HuH-7.5 (cell line): Measurements from ENCODE around the gene RTN4RL1.
A peak's percentile ranks its signal among the peaks of the same experiment; 100 is the strongest.
"Not testable (repeated sequence)": the region's sequence is repeated elsewhere in the genome, so short reads cannot be mapped to it uniquely, and the experiment has no call there.

Experiments
- DNase-seq: peaks from one replicate; pipeline ENCODE4 v3.0.0; 2011; ENCODE audit warnings: low spot score

The RTN4RL1 gene

DNA sequence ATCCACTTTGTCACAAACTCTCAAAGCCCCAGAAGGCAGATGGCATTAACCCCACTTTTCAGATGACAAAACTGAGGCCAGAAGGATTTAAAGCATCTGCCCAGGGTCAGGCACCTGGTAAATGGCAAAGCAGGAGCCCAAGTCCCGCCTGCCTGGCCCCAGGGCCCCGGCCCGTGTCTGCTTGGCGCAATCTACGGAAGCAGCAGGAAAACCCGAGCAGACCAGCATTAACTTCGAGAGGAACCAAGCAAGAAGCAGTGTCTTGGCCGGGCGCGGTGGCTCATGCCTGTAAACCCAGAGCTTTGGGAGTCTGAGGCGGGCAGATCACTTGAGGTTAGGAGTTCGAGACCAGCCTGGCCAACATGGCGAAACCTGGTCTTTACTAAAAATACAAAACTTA lies 21.6 kb downstream of the RTN4RL1 start:
- no peak for DNase-seq

DNA sequence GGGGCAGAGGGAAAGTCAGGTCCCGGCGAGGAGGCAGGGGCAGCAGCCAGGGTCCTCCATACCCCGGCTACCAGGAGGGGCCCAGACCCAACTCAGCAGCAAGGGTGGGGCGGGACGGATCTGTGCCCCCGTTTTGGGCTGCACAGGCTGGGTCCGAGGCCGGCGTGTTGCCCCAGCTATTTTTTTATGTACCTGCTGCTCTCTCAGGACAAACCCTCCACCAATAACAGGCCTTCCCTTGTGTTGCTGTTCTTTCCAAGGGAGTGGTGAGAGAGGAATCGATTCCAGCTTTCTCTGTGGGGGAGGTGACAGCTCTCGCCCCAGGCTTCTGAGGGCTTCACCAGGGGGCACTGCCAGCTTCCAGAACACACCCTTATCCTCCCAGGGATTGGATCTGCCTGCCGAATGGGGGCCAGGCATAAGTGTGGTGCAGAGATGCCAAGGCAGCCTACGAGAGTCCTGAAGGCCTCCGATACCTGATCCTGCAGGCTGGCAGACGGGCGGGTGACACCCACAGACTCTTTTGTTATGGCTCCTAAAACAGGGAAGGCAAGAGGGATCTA lies 22.3 kb downstream of the RTN4RL1 start:
- DNase-seq = no peak

GRCh38 chr17:1999557-2000251 lies 25.4 kb downstream of the RTN4RL1 start:
- DNase-seq = peak; percentile 66

GRCh38 chr17:1997927-1998742 lies 27.0 kb downstream of the RTN4RL1 start:
- DNase-seq = peak; percentile 83

DNA sequence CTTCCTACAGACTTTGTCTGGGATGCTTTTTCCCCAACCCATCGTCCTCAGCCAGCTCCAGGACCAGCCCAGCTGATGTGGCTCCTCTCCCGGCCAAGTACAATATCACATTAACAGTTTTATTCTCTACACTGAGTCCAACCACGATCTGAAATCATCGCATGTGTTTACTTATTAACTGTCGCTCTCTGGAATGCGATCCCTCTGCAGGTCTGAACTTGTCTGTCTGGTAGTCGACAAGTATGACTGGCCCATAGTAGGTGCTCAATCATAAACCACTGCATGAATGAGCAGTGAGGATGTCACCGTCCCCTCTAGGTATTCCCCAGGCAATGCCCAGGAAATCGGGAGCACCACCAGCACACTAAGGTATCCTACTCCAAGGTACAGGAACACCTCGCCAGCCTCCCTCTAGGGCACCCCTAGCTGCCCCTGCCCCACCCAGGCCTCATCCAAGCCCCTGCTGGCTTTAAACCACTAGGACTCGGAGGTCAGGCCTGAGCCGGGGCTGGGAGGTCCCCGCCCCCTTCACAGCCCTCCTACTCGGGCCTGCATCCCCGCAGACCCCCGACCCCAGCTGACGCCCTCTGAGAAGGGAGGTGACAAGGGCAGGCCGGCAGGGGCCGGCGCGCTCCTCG lies 27.7 kb downstream of the RTN4RL1 start:
- DNase-seq = no peak

- DNase-seq = no peak
Measured at GRCh38 chr17:1996800-1997288, 28.3 kb downstream of the RTN4RL1 start.

DNA sequence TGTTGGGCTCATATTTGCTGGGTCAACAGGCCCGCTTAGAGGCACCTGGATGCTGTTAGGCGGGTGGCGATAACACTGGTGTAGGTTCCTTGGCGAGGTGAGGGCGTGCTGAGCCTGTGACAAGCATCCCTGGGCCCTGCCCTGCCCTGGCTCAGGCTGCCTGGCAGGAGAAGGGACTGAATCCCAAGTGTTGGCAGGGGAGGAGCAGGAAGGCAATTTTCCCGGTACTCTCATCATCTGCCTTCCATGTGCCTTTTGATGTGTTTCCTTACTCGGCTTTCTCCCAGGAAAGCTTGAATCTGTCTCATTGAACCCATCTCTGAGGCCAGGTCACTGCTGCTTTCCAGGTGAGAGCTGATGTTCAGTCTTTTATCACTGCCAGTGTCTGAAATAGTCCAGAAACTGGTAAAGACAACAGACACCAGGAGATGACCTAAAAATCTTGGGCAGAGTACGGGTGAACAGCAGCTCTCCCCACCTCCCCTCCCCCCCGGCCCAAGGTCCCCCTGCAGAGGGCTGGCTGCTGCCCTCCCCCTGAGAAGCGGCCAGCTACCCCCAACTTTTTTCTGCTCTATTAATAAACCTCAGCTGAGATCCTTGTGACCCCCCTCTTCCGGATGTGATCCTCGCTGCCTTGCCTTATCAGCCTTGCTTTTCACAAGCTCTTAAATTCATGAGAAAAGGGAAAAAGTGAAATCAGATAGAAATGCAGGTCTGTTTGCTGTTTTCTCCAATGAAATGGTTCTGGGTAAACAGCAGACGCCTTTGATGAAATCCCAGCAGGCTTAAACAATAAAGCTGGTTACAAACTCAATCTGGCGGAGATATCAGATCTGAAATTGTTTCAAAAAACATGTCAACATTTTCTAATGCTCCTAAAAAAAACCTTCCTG lies 29.0 kb downstream of the RTN4RL1 start:
- DNase-seq = no peak

- peak; percentile 69 for DNase-seq
Measured at GRCh38 chr17:1995321-1995892, 29.7 kb downstream of the RTN4RL1 start.

DNA sequence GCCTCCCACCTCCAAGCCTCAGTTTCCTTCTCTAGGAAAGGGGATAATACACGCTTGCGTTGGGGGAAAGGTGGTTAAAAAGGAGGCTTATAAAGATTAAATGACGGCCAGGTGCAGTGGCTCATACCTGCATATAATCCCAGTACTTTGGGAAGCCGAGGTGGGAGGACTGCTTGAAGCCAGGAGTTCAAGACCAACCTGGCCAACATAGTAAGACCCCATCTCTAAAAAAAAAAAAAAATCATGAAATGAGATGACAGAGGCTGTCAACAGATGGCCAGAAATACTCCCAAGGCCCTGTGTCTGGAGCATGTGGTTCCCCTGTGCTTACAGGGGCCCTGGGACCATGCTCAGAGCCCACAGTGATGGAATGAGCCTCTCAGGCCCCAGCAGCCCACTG lies 30.4 kb downstream of the RTN4RL1 start:
- DNase-seq = no peak

GRCh38 chr17:1992541-1992940 lies 32.6 kb downstream of the RTN4RL1 start:
- no peak for DNase-seq

GRCh38 chr17:1989135-1989534 lies 36.0 kb downstream of the RTN4RL1 start:
- DNase-seq = no peak

DNA sequence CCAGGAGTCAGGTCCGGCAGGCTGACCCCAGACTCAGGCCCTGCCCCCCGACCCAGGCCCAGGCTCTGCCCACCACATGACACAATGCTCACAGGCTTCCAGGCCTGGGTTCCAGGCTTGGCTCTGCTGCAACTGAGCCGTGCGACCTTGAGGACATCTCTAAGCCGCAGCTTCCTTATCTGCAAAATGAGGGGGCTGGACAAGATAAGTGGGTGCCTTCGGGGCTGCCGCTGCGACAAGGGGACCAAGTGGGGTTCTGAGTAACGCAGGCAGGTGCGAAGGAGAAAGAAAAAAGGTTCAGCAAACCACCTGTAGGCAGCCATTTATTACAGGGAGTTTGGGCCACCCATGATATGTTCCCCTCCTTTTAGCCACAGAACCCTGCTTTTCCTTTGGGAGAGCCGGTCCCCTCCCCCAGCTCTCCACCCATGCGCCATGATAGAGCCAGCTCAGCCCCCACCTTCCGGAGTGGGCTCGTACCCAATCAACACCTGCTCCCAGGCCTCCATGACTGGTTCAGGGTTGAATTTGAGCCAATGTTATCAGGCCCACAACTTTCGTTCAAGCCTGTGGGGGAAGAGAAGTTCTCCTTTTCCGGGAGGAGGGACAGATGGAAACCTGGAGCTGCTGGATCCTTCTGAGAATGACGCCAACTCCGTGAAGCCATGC lies 38.2 kb downstream of the RTN4RL1 start:
- no peak for DNase-seq

- DNase-seq = no peak
Measured at GRCh38 chr17:1985686-1986085, 39.4 kb downstream of the RTN4RL1 start.

DNA sequence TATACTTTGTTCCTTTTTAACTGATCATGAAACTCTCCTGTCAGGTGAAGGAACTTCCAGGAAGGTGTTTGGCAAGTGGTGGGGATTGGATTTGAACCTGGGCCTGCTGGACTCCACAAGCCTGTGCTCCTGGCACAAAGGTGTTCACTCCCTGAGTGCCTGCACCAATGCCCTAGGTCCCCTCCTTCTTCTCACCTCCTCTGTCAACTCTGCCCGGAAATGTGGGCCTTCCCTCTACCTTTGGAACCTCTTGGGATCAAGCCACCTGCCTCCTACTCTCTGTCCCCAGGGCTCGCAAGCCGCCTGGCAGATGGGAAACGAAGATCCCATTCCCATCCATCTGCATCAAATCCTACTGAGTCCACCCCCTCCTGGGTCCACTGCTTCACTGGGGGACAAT lies 40.0 kb downstream of the RTN4RL1 start:
- DNase-seq = no peak

GRCh38 chr17:1982793-1983366 lies 42.3 kb downstream of the RTN4RL1 start:
- not testable (repeated sequence) for DNase-seq

GRCh38 chr17:1980665-1981250 lies 44.4 kb downstream of the RTN4RL1 start:
- no peak for DNase-seq

DNA sequence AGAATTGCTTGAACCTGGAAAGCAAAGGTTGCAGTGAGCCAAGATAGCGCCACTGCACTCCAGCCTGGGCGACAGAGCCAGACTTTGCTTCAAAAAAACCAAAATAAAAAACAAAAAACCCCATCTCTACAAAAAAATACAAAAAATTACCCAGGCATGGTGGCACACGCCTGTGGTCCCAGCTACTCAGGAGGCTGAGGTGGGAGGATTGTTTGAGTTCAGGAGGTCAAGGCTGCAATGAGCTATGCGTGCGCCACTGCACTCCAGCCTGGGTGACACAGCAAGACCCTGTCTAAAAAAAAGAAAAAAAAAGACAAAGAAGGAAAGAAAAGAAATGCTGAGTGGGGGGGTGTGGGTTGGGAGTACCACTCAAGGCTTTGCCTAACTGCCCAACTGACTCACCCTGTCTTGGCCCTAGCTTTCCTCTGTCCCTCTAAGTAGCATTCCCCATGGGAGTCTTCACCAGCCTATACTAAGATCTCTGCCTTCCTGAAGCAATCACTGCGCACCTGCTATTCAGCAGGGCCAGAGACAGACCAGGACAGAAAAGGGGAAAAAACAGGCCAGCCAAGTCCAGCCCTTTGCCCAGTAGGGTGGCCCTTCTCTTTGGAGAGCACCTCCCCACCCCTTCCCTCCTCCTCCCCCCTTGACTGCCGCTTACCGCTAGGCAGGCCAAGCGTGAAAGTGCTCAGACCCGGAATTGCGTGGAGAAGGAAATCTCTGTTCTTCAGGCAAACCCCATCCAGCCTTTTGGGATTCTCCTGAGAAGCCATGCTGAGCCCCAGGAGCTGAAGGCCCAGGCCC lies 45.8 kb downstream of the RTN4RL1 start:
- no peak for DNase-seq

DNA sequence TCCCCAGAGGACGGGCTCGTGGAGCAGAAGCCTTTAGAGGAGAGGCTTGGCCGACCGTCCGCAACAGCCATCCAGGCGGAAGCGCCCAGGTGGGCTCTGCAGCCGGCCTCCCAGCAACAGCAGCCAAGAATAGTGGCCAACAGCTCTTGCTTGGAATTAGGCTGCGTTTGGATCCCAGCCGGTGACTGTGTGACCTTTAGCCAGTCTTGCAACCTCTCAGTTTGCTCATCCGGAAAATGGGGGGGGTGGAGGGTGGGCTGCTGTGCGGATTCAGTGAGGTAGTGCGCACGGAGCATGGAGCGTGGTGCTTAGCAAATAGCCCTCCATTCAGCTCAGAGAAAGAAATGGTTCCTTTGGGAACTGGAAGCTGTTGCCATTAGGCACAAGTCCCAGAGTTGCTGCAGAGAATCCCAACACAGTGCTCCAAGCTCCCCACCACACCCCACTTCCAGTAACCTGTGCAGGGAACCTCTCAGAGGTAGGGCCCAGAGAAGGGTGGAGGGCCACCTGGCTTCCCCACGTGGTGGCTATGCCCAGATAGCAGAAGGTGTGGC lies 46.7 kb downstream of the RTN4RL1 start:
- DNase-seq = no peak
